ENCODE data around the gene VTI1A.
A peak's percentile ranks its signal among the peaks of the same experiment; 100 is the strongest.

The VTI1A gene

DNA sequence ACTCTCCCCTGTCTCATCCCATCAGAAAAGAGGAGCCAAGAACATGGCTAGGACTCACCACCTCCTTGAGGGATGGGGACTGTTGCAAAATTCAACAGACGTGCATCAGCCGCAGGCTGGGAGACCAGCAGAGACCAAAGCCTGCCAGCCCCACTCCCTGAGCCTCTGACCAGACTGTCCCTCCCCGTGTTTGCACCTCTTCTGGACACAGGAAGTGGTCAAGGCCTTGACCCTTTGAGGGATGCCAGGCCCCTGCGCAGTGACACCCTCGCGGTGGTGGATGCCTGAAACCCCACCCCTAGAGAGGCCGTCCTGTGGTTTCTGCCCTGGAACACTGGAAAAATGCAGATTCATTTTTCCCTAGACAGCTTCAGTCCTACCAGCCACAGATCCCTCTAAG, 374.6 kb downstream of the VTI1A start:
- DNase-seq (ENCODE audit: low spot score) (no peak), FAIRE-seq (no peak)

- FAIRE-seq (no peak), DNase-seq (ENCODE audit: low spot score) (no peak)
Observed at GRCh38 chr10:112823007-112823406, 376.0 kb downstream of the VTI1A start.

DNA sequence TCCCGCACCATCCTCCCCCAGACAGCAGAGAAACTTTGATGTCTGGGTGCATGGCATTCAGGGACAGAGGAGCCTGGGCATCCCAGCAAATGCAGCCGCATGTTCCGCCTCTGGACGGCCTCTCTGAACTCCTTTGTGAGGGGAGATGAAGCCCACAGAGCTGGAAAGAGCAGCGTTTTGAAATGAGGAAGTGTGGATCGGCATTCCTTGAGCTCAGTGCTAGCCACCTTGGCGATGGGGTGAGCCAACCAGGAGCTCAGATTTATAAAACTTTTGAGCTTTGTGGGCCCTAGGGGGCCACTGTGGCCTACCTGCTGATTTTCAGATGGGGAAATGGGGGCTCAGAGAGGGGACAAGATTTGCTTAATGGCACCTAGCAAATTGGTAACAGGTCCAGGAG, 376.6 kb downstream of the VTI1A start:
- no peak for FAIRE-seq
- no peak for DNase-seq (ENCODE audit: low spot score)

DNA sequence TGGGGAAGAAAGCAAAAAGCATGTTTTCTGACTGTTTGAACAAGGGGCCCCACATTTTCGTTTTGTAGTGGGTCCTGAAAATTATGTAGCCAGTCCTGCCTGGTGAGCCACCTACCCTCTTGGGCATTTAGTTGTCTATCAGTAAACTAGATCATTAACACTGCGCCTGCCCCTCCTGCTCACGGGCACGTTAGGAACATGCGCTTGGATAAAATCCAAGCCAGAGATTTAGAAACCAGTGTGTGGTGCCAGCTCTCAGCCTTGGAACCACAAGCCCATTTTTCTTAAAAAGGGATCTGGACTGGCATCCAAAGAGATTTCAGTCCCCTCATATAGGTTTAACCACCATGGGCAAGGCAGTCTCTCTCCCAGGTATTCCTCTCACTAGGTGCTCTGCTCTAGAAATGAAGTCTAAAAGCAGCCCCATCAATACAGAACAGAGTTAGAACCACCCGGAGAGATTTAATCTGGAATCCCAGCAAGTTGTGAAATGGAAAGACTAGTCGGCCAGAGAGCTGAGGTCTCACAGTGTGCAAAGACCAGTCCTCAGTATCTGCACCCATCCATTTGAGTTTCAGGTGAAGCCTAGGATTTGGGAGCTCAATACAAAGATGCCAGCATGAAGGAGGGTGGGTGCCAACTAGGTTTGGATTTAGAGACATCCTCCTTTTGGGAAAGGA, 379.1 kb downstream of the VTI1A start:
- no peak for DNase-seq (ENCODE audit: low spot score)
- no peak for FAIRE-seq

DNA sequence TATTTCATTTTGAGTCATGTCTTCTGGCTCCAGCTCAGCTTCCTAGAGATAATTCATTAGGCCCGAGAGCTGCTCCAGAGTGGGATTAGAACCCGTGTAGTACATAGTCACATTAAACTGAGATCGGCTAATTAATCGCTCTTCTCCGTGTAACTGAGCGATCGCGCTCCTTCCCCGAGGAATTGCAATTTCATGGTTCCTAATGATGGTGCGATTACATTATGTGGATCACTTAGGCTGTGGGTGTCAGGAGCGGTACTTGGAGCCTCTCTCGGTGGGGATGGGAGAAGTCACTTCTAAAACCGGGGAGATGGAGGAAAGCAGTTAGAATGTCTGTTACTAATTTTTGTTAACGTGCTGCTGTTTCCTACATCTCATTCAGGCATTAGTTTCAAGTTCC, 380.1 kb downstream of the VTI1A start:
- FAIRE-seq (no peak), DNase-seq (ENCODE audit: low spot score) (no peak)

DNA sequence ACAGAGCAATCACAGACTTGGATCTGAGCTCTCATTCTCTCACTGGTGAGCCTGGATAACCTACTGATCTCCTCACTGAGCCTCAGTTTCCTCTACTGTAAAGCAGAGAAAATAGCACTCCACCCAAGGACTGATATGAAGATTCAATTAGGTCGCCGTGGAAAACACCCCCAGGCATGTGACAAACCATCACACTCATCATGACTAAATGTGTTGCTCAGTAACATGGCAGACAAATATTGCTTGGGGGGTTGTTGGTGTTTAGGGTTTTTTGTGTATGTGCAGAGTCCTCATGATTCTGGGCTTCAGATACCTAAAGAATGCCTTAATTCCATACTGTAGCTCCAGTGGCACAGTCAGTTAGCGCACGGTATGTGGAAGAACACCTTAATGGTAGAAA, 380.9 kb downstream of the VTI1A start:
- no peak for FAIRE-seq
- DNase-seq (ENCODE audit: low spot score): no peak

DNA sequence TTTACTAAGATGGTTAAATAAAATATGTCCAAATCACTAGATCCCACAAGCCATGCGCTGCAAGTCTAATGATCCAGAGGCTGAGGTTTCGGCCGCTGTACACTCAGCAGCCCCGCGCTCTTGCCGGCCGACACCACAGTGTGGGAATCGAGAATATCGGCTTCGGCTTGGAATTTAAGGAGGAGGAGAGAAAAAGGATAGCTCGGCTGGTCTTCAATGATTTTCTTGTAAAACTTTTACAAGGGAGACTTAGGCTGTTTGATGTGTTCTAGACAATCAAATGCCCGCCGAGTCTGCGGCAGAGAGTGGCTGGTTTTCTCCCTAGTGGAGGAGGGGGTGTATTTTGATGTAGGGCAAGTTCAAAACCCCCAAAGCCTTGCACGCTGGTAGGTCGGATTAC, 384.8 kb downstream of the VTI1A start:
- FAIRE-seq: no peak

GRCh38 chr10:112832361-112832878, 385.4 kb downstream of the VTI1A start:
- FAIRE-seq (no peak), DNase-seq (ENCODE audit: low spot score) (peak; percentile 7)

More for the DNA sequence above, 384.8 kb downstream of the VTI1A start:
- no peak for DNase-seq (ENCODE audit: low spot score)

DNA sequence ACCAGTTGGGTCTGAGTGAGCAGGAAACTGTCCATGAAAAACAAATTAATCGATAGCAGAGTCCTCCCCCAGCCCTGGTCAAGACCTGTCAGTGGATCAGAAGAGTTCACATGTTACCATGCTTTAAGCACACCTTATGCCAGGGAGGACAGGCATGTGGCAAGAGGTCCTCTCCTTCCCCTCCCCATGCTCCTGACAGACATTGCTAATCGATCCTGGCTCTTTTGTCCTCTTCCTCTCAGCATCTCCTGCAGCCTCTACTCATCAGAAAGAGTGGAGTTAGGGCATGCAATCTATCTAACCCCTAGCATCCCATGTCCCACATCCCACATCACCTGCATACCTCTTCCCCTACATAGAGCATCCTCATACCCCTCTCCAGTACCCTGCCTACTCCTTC, 385.9 kb downstream of the VTI1A start:
- DNase-seq (ENCODE audit: low spot score) (no peak), FAIRE-seq (no peak)

DNA sequence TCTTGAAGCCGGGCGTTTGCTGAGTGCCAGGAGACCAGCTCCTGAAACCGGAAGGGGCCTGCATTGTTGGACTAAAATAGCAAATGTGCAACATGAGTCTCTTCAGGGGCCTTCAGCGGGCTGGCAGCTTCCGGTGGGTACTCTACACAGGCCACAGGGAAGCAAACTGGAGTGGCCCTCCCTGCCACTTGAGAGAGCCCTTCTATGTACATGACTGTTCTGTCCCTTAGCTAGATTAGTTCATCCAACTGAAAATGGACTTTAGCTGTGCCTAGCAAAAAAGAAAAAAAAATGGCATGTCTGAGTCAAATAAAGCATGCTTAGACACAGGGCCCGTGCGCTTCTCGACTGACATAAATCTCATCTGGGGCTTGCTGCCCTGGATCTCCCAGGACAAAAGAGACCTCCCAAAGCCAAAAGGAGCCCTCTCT, 387.8 kb downstream of the VTI1A start:
- DNase-seq (ENCODE audit: low spot score) (no peak), FAIRE-seq (no peak)

GRCh38 chr10:112835217-112835715, 388.3 kb downstream of the VTI1A start:
- DNase-seq (ENCODE audit: low spot score) (no peak), FAIRE-seq (no peak)

DNA sequence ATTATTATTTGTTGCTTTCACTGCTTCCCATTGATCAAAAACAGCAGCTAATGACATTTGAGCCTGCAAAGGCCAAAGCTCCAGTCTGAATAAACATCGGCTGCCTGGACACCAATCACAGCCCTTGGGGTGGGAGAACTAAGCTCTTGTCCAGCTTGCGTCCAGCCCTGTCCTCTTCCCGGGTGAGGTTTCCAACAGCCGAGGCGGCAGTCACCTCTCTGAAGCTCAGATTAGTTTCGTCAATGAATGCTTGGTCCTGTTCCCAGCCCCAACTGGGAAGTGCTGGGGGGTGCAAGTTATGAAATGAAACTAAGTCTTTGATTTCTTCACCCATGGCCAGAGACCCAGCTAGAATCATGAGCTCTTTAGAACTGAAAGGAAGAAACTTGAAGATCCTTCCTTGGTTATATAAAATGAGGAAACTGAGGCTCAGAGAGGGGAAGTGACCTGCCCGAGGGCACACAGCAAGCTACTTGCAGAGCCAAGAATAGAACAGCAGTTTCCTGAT, 389.0 kb downstream of the VTI1A start:
- FAIRE-seq: no peak
- DNase-seq (ENCODE audit: low spot score): no peak

DNA sequence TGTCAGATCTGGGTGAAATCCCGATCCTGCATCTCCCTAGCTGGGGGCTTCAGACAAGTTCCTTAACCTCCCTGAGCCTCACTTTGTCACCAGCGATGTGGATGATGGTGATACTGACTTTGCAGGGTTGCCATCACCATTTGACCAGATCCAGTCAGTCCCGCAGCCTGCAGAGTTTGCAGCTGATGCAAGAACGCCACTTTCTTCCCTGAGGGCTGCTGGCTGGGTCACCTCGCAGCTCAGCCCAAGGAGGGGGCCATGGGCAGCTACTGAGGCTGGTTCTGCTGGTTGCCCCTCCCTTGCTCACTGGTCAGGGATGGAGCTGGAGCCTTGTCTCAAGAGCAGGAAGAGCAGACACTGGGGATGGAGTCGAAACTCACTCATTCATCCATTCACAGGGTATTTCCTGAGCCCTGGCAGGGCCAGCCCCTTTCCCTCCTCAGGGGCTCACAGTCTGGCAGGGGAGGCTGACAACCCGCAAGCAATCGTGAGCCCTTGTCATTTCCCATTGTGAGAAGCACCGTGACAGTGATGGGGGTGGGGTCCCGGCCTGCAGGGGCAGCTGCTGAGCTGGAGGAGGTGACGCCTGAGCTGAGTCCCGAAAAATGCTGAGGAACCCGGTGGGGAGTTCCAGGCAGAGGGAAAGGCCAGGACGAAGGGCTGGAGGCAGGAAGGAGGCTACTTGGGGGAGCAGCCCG, 391.9 kb downstream of the VTI1A start:
- no peak for DNase-seq (ENCODE audit: low spot score)
- no peak for FAIRE-seq

- no peak for FAIRE-seq
- no peak for DNase-seq (ENCODE audit: low spot score)
Observed at GRCh38 chr10:112839928-112840654, 393.1 kb downstream of the VTI1A start.

DNA sequence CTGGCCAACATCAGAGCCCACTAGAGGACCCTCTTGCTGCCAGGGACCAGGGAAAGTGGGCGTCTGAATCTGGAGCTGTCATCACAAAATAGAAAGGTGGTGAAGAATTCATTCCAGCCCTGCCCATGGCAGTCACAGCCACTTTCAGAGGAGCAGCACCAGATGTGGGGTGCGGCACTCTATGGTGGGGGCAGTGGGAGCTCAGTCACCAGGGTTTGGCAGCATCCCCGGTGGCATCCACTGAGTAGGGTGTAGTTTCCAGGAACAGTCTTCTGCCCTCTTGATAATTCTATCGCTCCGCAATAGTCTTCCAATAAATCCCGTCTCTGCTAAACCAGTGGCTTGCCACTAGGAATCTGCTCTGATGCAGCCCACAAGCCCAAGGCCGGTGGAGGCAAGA, 394.5 kb downstream of the VTI1A start:
- DNase-seq (ENCODE audit: low spot score) (no peak), FAIRE-seq (no peak)

DNA sequence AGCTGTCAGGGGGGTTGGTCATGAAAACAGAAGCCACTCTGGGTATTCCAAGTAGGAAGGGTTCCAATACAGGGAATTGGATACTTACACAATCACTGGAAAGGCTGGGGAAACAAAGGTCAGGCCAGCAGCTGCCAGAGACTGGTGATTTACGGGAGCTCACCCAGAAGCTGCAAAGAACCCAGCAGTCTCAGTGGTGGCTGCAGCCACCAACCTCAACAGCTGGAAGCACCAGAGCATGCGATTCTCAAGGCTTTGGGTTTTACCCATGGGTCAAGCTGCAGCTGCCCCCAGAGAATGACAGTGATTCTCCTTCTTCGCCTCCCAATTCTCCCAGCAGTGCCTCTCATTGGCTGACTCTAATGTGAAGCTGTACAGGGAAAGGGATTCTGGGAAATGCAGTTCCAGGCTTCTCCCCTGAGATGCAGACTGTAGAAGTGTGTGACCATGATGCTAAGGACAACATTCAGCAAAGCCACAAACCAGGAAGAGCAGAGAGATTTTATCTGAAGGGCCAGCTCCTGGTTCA, 395.9 kb downstream of the VTI1A start:
- DNase-seq (ENCODE audit: low spot score) (no peak), FAIRE-seq (no peak)

- FAIRE-seq: no peak
Observed at GRCh38 chr10:112843623-112844022, 396.6 kb downstream of the VTI1A start.

DNA sequence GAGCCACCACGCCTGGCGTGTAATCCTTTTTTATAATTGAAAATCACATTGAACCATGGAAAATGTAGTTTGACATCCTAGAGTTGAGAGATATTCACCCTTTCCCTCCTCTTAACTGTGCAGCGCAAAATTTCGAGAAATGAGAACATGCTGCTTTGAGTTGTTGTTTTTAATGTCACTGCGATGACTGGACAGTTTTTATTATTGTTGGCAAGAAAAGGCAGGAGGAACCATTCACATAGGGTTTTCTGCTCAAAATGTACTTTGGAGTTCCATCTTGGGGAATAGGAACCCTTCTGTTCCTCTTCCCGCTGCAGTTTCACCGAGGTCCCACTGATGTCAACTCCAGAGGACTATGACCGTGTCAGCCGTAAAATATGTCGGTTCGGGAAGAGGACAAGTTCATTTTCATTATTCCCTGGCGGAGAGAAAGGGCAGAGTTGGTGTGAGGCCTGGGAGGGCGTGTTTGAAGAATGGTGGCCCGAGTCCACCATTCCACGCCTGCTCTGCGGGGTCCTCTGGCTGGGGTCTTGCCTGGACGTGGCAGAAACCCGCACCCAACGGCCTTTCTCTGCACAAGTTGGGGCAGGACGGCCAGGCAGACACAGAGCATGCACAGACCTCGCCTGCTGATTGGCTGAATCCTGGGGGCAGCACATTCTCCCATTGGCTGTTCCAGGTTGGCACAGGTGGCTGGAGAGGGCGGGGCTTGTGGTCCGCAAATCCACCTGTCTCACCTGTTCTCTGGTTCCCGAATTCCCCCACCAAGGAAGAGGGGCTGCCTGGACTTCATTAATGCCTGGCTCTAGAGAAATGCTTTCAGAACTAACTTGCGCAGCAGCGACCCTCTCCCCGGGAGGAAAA, 397.9 kb downstream of the VTI1A start:
- DNase-seq (ENCODE audit: low spot score) (no peak), FAIRE-seq (no peak)

More at GRCh38 chr10:112843623-112844022, 396.6 kb downstream of the VTI1A start:
- DNase-seq (ENCODE audit: low spot score): no peak

DNA sequence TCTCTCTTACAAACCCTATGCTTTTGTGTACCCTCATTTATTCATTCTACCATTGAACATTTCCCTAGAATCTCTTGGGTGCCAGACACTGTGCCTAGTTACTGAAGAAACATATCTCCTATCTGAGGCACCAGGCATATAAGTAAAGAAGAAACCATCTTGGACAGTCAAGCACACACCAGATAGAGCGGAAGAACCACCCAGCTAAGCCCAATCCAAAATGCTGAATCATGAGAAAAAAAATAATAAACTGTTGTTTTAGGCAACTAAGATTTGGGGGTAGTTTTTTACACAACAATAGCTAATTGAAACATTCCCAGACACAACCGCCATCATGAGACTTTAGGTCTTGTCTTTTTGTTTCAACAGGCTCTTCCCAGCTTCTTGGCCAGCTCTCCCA, 400.8 kb downstream of the VTI1A start:
- DNase-seq (ENCODE audit: low spot score) (no peak), FAIRE-seq (no peak)

DNA sequence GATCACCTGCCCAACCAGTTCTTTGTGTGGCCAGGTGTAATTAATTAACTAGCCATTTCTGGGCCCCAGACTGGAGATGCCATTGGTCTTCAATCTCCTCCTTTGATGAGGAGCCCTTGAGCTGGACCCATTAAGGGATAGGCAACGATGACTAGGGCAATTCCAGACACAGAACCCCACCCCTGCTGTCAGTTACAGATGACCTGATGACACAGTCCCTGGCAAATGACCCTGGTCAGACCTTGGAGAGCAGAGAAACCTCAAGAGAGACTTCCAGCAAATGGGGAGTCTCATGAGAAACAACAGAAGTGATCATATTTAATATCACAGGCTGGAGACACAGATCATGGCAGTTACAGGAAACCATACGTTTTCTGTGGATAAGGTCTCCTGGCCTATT, 401.2 kb downstream of the VTI1A start:
- FAIRE-seq (no peak), DNase-seq (ENCODE audit: low spot score) (no peak)
